Posterior vena cava (tissue), 2 donors: ENCODE data around the gene EPYC. TPM values are rescaled to one million over a fixed set of nuclear protein-coding genes. Genes with fewer than 3 reads are reported as not detected.

Source experiments
- DNase-seq: peaks from one replicate; pipeline ENCODE4 v3.0.0-alpha.2; 2020; ENCODE audit warnings: low spot score
- intact Hi-C, 2 donors: fragments of 100-400 bp; cut with DNase I; formaldehyde crosslinking; loops; one replicate each; pipeline versions ENCODE4 v1.14.1 to v1.14.2; 2022 to 2023
- total RNA-seq, 2 donors: library from RNA; stranded (reverse); fragmentation: NEBNext Ultra II Directional; extraction: Animal tissue kit (Norgen Biotek cat#: 25700); gene quantifications; one replicate each; pipeline ENCODE4 v1.2.1, GENCODE V29; 2021
- donor health status: DM: yes; HTN: yes; CAD: no.
- donor health status: DM: yes; HTN: yes; CAD: no.

Gene EPYC
- total RNA-seq, 2 donors from 2014 or later = not detected

DNA sequence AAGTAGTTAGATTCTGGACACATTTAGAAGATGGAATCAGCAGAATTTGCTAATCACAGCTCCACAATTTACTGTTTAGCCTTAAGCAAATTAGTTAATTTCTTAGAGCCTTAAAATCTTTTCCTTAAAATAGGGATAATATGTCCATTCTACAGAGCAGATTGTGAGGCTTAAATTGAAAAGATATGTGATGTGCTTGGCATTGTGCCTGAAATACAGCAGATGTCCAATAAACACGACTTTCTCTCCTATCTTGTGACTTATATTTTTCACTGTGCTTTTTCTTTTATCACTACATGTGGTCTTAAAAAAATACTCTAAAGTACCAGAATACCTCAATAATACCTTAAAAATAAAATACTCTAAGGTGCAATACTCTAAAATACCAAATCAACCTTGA is 80.4 kb downstream of the EPYC start:
- DNase-seq = no peak
- intact Hi-C loops = no loop called here

DNA sequence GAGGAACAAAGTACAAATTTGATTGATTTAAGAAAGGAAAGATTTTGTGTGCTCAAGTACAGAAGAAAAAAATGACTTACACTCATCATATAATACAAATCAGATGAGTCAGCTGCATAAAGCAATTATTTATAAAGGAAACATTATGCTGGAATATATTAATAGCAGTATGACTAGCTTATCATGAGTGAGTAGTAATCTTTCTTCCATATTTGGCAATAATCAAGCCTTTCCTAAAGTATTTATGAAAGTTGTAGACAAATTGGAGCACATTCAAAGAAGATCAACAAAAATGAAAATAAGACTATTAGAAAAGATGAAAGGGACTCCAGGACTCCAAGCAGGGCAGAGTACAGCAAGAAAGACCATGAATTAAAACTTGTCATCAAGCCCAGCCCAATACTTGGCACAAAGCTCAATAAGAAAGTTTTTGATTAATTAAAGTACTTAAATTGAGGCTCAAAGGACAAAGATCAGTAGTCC is 82.6 kb downstream of the EPYC start:
- DNase-seq = no peak
- intact Hi-C loops = no loop called here

DNA sequence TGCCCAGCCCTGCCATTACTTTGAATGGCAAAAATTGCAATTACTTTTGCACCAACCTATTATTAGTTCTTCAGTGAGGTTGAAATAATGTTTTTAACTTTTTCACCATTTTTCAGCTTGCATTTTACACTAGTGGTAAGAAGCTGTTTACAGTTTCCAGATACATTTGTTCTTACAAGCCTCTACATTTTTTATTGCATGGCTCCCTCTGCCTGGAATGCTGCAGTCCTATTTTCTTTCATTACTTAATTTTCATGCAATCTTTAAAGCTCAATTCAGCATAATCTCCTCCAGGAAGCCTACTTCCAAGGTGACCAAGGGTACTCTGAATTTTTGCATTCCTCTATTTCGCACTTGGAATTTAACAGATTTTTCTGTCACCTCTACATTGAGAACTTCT is 83.2 kb downstream of the EPYC start:
- DNase-seq = no peak
- intact Hi-C loops = no loop called here

DNA sequence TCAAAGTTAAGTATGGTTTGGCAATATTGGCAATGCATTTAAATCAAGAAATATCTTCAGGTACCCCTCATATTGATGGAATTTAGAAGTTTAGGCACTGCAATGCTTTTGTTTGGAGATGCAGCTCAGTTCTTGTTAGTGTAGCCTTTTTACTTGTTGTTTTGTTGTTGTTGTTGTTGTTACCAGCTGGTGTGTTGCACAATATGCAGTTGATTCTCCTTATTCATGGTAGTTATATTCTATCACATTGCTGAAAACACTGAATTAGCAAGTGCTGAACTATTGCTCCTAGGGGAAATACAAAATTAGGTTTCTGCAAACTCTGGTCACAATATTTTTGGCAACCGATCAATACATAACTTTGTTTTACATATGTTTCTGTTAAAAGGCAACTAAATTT is 84.5 kb downstream of the EPYC start:
- intact Hi-C loops = no loop called here
- DNase-seq = no peak

DNA sequence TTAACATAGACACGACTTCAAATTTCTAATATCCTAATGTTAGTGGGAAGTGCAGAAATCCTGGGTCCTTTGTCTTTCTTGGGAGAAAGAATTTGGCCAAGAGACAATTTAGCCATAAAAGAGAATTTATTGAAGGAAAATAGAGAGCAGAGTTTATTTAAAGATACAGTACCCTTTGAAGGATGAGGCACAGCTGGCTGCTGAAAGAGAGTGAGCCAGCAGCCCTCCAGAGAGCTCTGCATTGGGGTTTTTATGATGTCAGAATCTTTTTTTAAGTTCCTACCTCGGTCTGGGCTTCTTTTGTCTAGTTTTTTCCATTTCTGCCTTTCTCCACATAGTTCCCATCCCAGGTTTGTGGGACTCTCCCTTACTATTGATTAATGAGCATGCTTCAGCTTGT is 87.3 kb downstream of the EPYC start:
- intact Hi-C loops = no loop called here

DNA sequence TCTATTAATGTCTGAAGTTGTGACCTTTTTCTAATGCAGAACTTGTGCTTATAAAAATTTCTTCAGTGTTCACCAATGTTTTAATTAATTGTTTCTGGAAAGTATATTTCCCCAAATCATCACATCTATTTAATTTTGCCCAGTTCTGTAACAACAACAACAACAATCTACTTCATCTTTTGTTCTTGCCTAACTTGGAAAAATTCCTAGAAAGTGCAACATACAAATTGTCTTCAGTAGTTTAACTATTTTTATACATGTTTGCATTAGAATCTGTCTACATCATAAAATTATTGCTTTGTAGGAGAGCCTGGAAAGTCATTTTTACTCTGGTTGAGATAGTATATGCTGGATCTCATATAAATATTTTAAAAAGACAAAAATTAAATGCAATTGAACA is 88.3 kb downstream of the EPYC start:
- no peak for DNase-seq
- intact Hi-C loops = no loop called here

More for the DNA sequence above, 87.3 kb downstream of the EPYC start:
- no peak for DNase-seq

DNA sequence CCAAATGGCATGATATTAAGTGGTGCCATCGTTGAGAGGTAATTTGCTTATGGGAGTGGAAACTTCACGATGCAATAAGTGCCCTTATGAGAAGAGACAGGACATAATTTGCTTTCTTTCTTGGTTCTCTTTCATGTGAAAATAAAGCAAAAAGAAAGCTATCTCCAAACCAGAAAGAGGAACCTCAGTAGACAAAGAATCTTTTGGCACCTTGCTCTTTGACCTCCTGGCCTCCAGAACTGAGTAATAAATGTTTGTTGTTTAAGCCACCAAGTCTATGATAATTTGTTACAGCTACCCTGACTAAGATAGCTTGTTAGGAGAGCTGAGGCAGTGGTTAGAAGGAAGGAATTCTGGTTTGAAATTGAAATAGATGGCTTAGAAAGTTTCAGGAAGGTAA is 89.4 kb downstream of the EPYC start:
- intact Hi-C loops = no loop called here
- no peak for DNase-seq

Other genes with a start within 250 kb of the EPYC start
- not detected for gene CCER1, start 49.8 kb downstream of the EPYC start, total RNA-seq
- not detected for gene KERA, start 53.1 kb upstream of the EPYC start, total RNA-seq
- gene LUM, start 106.5 kb upstream of the EPYC start, total RNA-seq = 100 to 1,000 TPM; 361 to 654 TPM
- gene DCN, start 177.8 kb upstream of the EPYC start, total RNA-seq = 1,000 to 10,000 TPM; 1,461 to 2,897 TPM